CD4-positive, alpha-beta T cell treated with Interferon alpha-2 for 1 hour (primary cell): ENCODE data around the gene KCTD2.

Experiments
- DNase-seq, 2 donors: peaks; one replicate each; pipeline ENCODE4 v3.0.0-alpha.2; 2020 to 2022

KCTD2 gene

GRCh38 chr17:75078284-75079022 lies 31.4 kb downstream of the KCTD2 start:
- DNase-seq: no peak

- DNase-seq: no peak
Measured at GRCh38 chr17:75079023-75079373, 32.0 kb downstream of the KCTD2 start.

- DNase-seq: no peak
Measured at GRCh38 chr17:75081611-75082540, 34.9 kb downstream of the KCTD2 start.

- no peak for DNase-seq
Measured at GRCh38 chr17:75082683-75083082, 35.7 kb downstream of the KCTD2 start.

- no peak for DNase-seq
Measured at GRCh38 chr17:75084039-75084660, 37.1 kb downstream of the KCTD2 start.

GRCh38 chr17:75086496-75087181 lies 39.6 kb downstream of the KCTD2 start:
- no peak for DNase-seq

GRCh38 chr17:75087182-75087557 lies 40.1 kb downstream of the KCTD2 start:
- no peak for DNase-seq

GRCh38 chr17:75087558-75088453 lies 40.8 kb downstream of the KCTD2 start, which contains the start of gene SLC16A5:
Gene SLC16A5, plus strand, starts transcription at chr17:75087954. Its CDS starts 5,683 bp downstream, at chr17:75093637.
- DNase-seq: peak; percentile 57 to 64

GRCh38 chr17:75088465-75089417 lies 41.7 kb downstream of the KCTD2 start:
- peak in 1 of 2 donors; percentile 26 for DNase-seq

- DNase-seq: no peak
Measured at GRCh38 chr17:75090871-75091854, 44.1 kb downstream of the KCTD2 start.

- DNase-seq: no peak
Measured at GRCh38 chr17:75091855-75092327, 44.9 kb downstream of the KCTD2 start.

- no peak for DNase-seq
Measured at GRCh38 chr17:75093548-75094158, 46.6 kb downstream of the KCTD2 start.

- DNase-seq: no peak
Measured at GRCh38 chr17:75094871-75095399, 47.9 kb downstream of the KCTD2 start.

- DNase-seq: peak in 1 of 2 donors; percentile 50
Measured at GRCh38 chr17:75096082-75096625, 49.1 kb downstream of the KCTD2 start.

GRCh38 chr17:75097865-75098264 lies 50.8 kb downstream of the KCTD2 start:
- no peak for DNase-seq

GRCh38 chr17:75098861-75099260 lies 51.8 kb downstream of the KCTD2 start:
- DNase-seq: no peak

- no peak for DNase-seq
Measured at GRCh38 chr17:75099881-75100595, 53.0 kb downstream of the KCTD2 start.
